NT2/D1 (cell line): ENCODE data around the gene AUP1.

Experiments used
- SUZ12 ChIP-seq: IDR thresholded peaks from 2 replicates; pipeline ENCODE4 v1.6.1; 2011; ENCODE audit not compliant: insufficient read length, insufficient read depth; ENCODE audit errors: extremely low read depth
- YY1 ChIP-seq: IDR thresholded peaks from 2 replicates; pipeline ENCODE4 v1.6.1; 2011; ENCODE audit not compliant: insufficient read length, insufficient read depth

DNA sequence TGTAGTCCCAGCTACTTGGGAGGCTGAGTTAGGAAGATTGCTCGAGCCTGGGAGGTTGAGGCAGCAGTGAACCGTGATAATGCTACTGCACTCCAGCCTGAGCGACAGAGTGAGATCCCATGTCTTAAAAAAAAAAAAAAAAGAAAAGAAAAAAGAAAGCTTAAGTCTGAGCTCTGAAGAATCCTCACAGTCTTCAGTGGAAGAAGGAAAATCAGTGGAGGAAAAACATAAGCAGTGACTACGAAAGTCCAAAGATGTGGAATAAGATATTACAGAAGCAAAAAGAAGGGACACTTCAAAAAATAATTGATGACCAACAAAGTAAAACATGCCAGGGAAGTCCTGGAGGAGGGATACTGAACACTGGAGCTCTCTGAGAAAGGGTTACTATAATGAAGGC lies 19.2 kb downstream of the AUP1 start:
- no peak for TF ChIP-seq YY1
- TF ChIP-seq SUZ12 = no peak
